Suprapubic skin (tissue), 4 donors: ENCODE results near the gene ALDH3A2. TPM values are rescaled to one million over a fixed set of nuclear protein-coding genes. Genes with fewer than 3 reads are reported as not detected.

Experiments
- DNase-seq, 2 donors: peaks; one replicate each; pipeline ENCODE4 v3.0.0-alpha.2; 2019; ENCODE audit warnings: low spot score in 2 of 2
- H3K27ac ChIP-seq: fragments of 200-600 bp; sonication (generic); one replicate; pipeline ENCODE4 v1.5.1; 2019
- H3K27me3 ChIP-seq: fragments of 200-600 bp; sonication (generic); one replicate; pipeline ENCODE4 v1.5.1; 2019
- H3K36me3 ChIP-seq: fragments of 200-600 bp; sonication (generic); one replicate; pipeline ENCODE4 v1.5.1; 2019
- H3K4me1 ChIP-seq: fragments of 200-600 bp; sonication (generic); one replicate; pipeline ENCODE4 v1.5.1; 2019
- H3K4me3 ChIP-seq: fragments of 200-600 bp; sonication (generic); one replicate; pipeline ENCODE4 v1.5.1; 2019; ENCODE audit warnings: mild to moderate bottlenecking
- H3K9me3 ChIP-seq: fragments of 200-600 bp; sonication (generic); one replicate; pipeline ENCODE4 v1.5.1; 2019
- EP300 ChIP-seq: sonication (generic); formaldehyde crosslinking; IDR thresholded peaks from one replicate; pipeline ENCODE4 v1.6.1; 2017; ENCODE audit warnings: antibody characterized with exemption
- POLR2A ChIP-seq, 2 donors: fragments of 450-650 bp; IDR thresholded peaks; one replicate each; pipeline ENCODE4 v1.6.1; 2017; ENCODE audit warnings: antibody characterized with exemption in 2 of 2, mild to moderate bottlenecking in 2 of 2, moderate library complexity in 2 of 2
- POLR2AphosphoS5 ChIP-seq, 3 donors: sonication (generic); formaldehyde crosslinking; IDR thresholded peaks; one replicate each; pipeline ENCODE4 v1.6.1; 2017; ENCODE audit warnings: antibody characterized with exemption in 3 of 3
- WGBS: methylation state at CpG from one replicate; pipeline ENCODE4 v1.1.5; 2018; 5-methylcytosine and 5-hydroxymethylcytosine counted together
- total RNA-seq, 4 donors: library from RNA; depleted of rRNA; stranded (reverse); fragments of >200 nt; gene quantifications; one replicate each; pipeline ENCODE4 v1.1.0, GENCODE V29; 2016
- TF ChIP-seq, protein P1 (sequence below), 2 donors: fragments of 200-600 bp in 1 of 2; fragments of 450-650 bp in 1 of 2; sonication (generic) in 1 of 2; IDR thresholded peaks; one replicate each; pipeline ENCODE4 v1.5.1; 2016 to 2019; ENCODE audit warnings: antibody characterized with exemption in 2 of 2, mild to moderate bottlenecking in 1 of 2, moderate library complexity in 1 of 2

The ALDH3A2 gene
- total RNA-seq, 4 donors from 2014 or later = 493 to 1,000 (median 626) TPM

DNA sequence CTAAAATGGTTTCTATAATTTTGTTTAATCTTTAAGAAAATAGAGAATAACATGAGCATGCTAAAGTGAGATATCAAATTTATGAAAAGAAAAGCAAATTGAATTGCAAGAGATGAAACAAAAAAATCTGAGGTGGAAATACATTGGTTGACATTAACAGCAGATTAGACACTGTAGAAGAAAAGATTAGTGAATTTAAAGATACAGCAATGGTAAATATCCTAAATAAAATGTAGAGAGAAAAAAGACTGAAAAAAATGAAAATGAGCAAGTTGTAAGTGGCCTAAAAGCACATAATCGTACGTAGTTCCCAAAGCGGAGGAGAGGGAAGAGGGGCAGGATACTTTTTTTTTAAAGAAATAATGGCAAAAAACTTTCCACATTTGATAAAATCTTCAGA is 30.5 kb upstream of the ALDH3A2 start:
- H3K4me3 ChIP-seq = no peak overlapping the region
- no peak for DNase-seq
- no peaks in the 10 kb centered on the region for H3K27me3 ChIP-seq
- WGBS = 94% methylated on average over 3 of the region's 3 CpGs
- no peaks in the 10 kb centered on the region for H3K4me1 ChIP-seq
- no peaks in the 10 kb centered on the region for H3K36me3 ChIP-seq
- H3K27ac ChIP-seq = no peak overlapping the region
- TF ChIP-seq, protein P1, sequence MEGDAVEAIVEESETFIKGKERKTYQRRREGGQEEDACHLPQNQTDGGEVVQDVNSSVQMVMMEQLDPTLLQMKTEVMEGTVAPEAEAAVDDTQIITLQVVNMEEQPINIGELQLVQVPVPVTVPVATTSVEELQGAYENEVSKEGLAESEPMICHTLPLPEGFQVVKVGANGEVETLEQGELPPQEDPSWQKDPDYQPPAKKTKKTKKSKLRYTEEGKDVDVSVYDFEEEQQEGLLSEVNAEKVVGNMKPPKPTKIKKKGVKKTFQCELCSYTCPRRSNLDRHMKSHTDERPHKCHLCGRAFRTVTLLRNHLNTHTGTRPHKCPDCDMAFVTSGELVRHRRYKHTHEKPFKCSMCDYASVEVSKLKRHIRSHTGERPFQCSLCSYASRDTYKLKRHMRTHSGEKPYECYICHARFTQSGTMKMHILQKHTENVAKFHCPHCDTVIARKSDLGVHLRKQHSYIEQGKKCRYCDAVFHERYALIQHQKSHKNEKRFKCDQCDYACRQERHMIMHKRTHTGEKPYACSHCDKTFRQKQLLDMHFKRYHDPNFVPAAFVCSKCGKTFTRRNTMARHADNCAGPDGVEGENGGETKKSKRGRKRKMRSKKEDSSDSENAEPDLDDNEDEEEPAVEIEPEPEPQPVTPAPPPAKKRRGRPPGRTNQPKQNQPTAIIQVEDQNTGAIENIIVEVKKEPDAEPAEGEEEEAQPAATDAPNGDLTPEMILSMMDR (IDR thresholded peaks at IDR 0.05) = no peak
- TF ChIP-seq POLR2A (IDR thresholded peaks at IDR 0.05) (no peak), EP300 (no peak), POLR2AphosphoS5 (IDR thresholded peaks at IDR 0.05) (no peak)
- peaks cover 23% of the 10 kb centered on the region for H3K9me3 ChIP-seq

DNA sequence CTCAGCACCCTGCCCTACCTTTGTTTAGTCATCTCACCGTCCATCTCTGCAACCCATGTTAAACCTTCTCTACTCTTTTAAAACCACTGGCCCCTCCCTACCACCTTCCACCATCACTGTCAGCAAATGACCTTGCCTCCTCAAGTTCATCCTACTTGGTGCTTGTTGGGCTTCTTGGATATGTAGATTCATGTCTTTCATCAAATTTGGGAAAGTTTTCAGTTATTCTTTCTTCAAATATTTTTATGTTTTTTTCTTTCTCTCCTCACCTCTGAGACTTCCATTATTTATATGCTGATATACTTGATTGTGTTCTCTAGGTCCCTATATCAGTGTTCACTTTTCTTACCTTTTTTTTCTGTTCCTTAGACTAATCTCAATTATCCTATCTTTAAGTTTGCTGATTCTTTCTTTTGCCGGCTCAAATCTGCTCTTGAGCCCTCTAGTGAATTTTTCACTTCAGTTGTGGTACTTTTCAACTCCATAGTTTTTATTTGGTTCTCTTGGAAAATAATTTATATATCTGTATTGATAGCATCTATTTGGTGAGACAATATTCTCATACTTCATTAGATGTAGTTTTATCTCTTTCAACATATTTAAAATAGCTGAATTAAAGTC is 28.7 kb upstream of the ALDH3A2 start:
- Histone ChIP-seq H3K27ac (no peak overlapping the region), H3K27me3 (no peaks in the 10 kb centered on the region), H3K9me3 (peaks cover 23% of the 10 kb centered on the region), H3K4me3 (no peak overlapping the region), H3K36me3 (no peaks in the 10 kb centered on the region), H3K4me1 (no peaks in the 10 kb centered on the region)
- WGBS = 72% methylated on average over 2 of the region's 2 CpGs
- DNase-seq = no peak
- TF ChIP-seq, protein P1 (IDR thresholded peaks at IDR 0.05) = no peak
- TF ChIP-seq EP300 (no peak), POLR2A (IDR thresholded peaks at IDR 0.05) (no peak), POLR2AphosphoS5 (IDR thresholded peaks at IDR 0.05) (no peak)

DNA sequence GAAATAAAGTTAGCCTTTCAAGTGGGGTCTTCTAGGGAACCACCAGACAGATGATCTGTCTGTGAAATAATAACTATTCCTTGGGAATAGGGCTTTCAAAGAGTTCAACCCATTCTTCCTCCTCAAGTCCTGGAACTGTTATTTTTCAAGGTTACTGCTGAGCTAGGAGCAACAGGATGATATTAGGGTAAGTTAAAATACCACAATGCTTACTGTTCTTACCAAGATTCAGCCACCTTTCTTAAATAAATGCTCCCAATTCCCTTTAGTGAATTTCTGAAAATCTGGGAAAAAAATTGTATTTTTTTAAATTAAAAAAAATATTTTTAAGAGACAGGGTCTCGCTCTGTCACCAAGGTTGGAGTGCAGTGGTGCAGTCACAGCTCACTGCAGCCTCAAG is 26.9 kb upstream of the ALDH3A2 start:
- no peaks in the 10 kb centered on the region for H3K4me1 ChIP-seq
- peaks cover 23% of the 10 kb centered on the region for H3K9me3 ChIP-seq
- WGBS = 92% methylated on average over 1 of the region's 1 CpG

DNA sequence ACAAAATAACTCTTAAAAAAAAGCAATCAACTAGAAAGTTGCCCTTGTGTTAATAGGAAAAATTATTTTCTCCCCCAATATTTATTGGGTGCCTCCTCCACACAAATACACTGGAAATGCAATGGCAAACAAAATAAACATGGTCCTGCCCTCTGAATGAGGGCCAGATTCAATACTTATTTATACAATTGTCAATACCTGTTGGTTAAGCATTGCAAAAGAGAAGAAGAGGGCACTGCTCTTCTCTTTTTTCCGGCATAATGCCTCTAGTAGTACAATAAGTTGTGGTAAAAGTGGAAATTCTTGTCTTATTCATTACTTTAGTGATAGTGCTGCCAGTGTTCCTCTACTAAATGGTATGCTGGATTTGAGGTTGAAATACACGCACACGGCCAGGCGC is 22.5 kb upstream of the ALDH3A2 start:
- no peaks in the 10 kb centered on the region for H3K4me1 ChIP-seq
- peaks cover 3% of the 10 kb centered on the region for H3K9me3 ChIP-seq
- WGBS = 95% methylated on average over 4 of the region's 4 CpGs
- H3K4me3 ChIP-seq = no peak overlapping the region
- H3K27me3 ChIP-seq = no peaks in the 10 kb centered on the region
- DNase-seq = no peak
- no peaks in the 10 kb centered on the region for H3K36me3 ChIP-seq
- TF ChIP-seq EP300 (no peak), POLR2AphosphoS5 (IDR thresholded peaks at IDR 0.05) (no peak), POLR2A (IDR thresholded peaks at IDR 0.05) (no peak)
- TF ChIP-seq, protein P1 (IDR thresholded peaks at IDR 0.05) = no peak
- H3K27ac ChIP-seq = no peak overlapping the region

More for the DNA sequence above, 26.9 kb upstream of the ALDH3A2 start:
- H3K27ac ChIP-seq = no peak overlapping the region
- H3K27me3 ChIP-seq = no peaks in the 10 kb centered on the region
- TF ChIP-seq POLR2A (IDR thresholded peaks at IDR 0.05) (no peak), EP300 (no peak), POLR2AphosphoS5 (IDR thresholded peaks at IDR 0.05) (no peak)
- TF ChIP-seq, protein P1 (IDR thresholded peaks at IDR 0.05) = no peak
- no peak overlapping the region for H3K4me3 ChIP-seq
- H3K36me3 ChIP-seq = no peaks in the 10 kb centered on the region
- DNase-seq = no peak

DNA sequence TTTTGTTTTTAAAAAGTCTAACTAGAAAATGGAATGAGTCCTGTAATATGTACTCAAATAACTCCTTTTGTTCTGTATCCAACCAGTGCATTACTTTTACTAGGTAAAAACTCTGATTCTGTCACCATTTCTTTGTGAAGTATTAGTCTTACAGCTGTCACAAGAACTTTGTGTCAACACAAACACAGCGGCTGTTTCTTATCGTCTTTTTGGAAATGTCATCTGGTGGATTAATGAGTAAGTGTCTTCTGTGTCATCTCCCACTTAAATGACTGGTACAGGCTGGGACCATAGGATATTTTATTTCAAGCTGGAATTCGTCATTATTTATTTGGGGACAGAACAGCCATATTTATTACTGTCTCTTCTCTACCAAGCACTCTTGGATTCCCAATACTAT is 19.1 kb upstream of the ALDH3A2 start:
- no peaks in the 10 kb centered on the region for H3K27me3 ChIP-seq
- H3K9me3 ChIP-seq = no peaks in the 10 kb centered on the region
- H3K27ac ChIP-seq = no peak overlapping the region
- no peaks in the 10 kb centered on the region for H3K36me3 ChIP-seq
- DNase-seq = no peak
- no peaks in the 10 kb centered on the region for H3K4me1 ChIP-seq
- 77% methylated on average over 3 of the region's 3 CpGs for WGBS
- no peak overlapping the region for H3K4me3 ChIP-seq
- TF ChIP-seq, protein P1 (IDR thresholded peaks at IDR 0.05) = no peak
- TF ChIP-seq POLR2A (IDR thresholded peaks at IDR 0.05) = no peak
- no peak for TF ChIP-seq POLR2AphosphoS5 (IDR thresholded peaks at IDR 0.05)
- no peak for TF ChIP-seq EP300
